GM12875 (cell line): Measurements from ENCODE around the gene NFIX.
A peak's percentile ranks its signal among the peaks of the same experiment; 100 is the strongest.

Experiments
- H3K4me3 ChIP-seq: one replicate; pipeline ENCODE4 v1.5.1; 2011; ENCODE audit warnings: low read depth, low read length, control low read depth
- TF ChIP-seq, protein P1 (sequence below): IDR thresholded peaks from 2 replicates; pipeline ENCODE4 v1.5.1; 2011; ENCODE audit warnings: low read depth, mild to moderate bottlenecking, control low read depth, inconsistent platforms, low read length, moderate library complexity, borderline replicate concordance; ENCODE audit not compliant: insufficient read depth

Gene NFIX

DNA sequence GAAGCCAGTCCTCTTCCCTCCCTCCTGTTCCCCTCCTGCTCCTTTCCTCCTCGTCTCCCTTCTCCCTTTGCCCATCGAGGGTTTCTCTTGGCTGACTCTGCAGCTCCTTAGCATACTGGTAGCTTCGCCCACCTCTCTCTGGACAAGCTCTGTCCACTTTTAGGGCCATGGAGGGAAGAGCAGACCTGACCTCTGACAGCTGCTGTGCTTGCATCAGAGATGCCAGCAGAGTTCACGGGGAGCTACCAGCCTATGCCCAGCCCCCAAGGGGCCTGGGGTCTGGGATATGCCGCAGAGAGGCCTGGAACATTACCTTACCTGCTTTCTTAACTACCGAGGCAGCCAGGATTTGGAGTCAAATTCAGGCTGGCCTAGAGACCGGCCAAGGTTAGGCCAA, 87.7 kb downstream of the NFIX start:
- TF ChIP-seq, protein P1, sequence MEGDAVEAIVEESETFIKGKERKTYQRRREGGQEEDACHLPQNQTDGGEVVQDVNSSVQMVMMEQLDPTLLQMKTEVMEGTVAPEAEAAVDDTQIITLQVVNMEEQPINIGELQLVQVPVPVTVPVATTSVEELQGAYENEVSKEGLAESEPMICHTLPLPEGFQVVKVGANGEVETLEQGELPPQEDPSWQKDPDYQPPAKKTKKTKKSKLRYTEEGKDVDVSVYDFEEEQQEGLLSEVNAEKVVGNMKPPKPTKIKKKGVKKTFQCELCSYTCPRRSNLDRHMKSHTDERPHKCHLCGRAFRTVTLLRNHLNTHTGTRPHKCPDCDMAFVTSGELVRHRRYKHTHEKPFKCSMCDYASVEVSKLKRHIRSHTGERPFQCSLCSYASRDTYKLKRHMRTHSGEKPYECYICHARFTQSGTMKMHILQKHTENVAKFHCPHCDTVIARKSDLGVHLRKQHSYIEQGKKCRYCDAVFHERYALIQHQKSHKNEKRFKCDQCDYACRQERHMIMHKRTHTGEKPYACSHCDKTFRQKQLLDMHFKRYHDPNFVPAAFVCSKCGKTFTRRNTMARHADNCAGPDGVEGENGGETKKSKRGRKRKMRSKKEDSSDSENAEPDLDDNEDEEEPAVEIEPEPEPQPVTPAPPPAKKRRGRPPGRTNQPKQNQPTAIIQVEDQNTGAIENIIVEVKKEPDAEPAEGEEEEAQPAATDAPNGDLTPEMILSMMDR, result no peak
- H3K4me3 ChIP-seq, result no peak overlapping the region

DNA sequence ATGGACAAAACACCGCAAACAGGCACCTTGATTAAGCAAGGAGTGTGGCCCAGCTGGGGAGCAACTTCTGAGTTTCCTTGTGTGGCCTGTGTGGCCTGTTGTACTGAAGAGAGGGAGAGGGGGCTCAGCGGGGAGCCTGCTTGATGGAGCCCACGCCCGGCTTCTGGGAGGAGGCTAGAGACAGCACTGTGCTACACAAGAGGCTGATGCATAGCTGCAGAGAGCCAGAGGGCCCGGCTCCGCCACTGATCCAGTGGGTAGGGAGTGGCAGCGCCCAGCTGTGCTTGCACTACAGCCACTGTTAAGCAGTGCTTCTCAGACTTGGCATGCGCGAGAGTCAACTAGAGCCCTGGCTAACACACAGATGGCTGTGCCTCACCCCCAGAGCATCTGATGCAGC, 88.4 kb downstream of the NFIX start:
- no peak overlapping the region for H3K4me3 ChIP-seq
- TF ChIP-seq, protein P1, result no peak

DNA sequence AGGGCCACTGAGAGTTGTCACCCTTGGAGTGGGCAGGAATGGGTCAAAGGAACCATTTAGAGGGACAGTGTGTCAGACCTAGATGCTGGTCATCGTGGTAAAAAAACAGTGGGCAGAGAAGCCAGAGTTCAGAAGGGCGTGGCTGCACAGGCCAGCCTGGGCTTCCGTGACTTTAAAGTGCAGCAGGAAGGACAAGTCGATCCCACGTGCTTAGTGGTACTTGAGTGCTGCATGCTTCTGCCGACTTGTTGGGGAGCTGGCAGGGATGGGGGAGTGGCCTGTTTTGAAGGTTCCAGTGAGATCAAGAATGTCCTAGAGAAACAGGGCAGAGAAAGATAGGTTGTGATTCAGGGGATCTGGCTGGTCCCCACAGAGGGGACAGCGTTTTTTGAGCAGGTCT, 90.4 kb downstream of the NFIX start:
- no peak overlapping the region for H3K4me3 ChIP-seq
- TF ChIP-seq, protein P1, result no peak

DNA sequence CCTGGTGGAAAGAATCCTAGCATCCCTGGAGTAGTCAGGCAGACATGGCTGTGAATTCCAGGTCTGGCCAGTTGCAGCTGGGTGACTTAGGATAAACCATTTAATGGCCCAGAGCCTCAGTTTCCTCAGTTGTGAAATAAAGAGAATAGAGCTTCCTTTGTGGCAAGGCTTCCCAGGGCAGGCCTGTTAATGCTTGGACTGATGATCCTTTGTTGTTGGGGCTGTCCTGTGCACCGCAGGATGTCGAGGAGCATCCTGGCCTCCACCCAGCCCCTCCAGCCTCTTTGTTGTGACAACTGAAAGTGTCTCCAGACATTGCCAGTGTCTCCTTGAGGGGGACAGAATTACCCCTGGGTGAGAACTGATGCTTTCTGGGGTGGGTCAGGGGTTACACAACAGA, 91.1 kb downstream of the NFIX start:
- no peak overlapping the region for H3K4me3 ChIP-seq
- TF ChIP-seq, protein P1, result no peak

DNA sequence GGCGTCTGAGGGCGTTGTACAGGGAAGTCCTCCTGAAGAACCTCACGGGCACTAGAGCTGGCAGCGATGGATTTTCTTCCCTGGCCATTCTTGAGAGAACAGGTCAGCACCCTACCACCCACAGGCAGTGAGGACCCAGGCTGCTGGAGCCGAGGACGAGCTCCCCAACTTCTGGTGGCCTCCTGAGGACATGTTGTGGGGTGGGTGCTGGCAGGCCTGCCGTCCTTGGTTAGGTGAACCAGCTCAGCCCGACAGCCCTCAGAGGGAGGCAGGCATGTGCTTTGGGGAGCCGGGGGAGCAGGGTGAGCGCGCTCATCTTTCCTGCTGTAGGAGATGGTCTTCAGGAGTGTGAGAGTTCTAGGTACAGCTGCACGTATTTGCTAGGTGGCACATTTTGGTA, 92.0 kb downstream of the NFIX start:
- H3K4me3 ChIP-seq, result no peak overlapping the region
- TF ChIP-seq, protein P1, result no peak

DNA sequence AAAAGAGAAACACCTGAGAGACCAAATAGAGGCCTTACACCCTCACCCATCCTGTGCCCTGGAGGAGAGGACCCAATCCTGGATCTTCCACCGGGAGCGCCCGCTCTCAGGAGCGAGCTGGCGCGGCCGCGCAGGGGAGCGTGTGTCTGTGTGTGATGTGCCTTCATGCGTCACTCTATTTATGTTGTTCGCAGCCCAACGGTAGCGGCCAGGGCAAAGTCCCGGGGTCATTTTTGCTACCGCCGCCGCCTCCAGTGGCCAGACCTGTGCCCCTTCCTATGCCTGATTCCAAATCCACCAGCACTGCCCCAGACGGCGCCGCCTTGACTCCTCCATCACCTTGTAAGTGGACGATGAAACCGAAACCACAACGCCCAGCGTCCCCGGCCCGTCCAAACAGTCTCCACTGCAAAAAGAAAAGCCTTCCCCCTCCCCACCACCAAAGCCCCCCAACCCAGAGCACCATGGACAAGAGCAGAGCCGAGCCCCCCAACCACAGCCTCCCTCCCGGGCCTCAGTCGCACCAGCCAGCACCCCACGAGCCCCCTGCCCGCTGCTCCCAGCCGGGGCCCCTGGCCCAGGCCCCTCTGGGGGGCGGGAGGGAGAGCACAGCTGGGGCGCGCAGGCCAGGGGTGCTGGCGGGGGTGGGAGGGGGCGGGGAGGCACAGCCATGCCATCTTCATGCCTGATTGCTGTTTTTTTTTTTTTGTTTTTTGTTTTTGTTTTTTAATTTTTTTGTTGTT, 92.7 kb downstream of the NFIX start:
- H3K4me3 ChIP-seq, result no peak overlapping the region
- TF ChIP-seq, protein P1, result no peak

DNA sequence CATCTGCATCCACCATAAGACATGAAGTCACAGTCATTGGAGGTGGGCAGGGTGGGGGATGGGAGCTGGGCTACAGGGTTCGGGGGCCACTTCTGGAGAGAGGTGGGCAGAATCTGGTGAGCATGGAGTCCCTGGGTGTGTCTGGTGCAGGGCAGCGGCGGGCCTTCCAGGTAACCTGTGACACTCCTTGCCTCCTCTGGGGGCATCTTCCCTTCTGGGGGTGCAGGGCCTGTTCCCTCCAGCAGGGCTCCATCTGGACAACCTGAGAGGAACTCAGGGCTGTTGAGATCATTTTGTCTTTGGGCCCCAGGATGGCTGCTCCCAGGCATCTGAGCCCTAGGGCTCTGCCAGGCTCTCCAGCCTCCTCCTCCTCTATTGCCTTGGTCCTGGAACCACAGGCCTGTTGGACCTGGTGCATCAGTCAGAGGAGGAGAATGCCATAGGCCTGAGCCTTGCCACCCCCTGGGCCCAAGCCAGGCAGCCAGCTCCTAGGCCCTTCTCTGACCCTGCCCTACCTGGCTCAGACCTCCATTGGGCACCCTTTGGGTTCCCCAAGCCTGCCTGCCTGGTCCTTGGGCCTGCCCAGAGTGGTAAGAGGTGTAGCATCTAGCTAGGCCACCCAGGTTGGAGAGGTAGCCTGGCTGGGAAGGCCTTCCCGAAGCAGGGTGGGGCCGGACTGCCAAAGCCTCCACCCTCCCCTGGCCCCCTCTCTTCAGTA, 94.0 kb downstream of the NFIX start:
- no peak overlapping the region for H3K4me3 ChIP-seq

More for the DNA sequence above, 94.0 kb downstream of the NFIX start:
- TF ChIP-seq, protein P1, result peak; percentile 85
